K562 (cell line): ENCODE measurements around the gene RIT2. TPM values are rescaled to one million over a fixed set of nuclear protein-coding genes. Genes with fewer than 3 reads are reported as not detected.

ENCODE experiments used
- polyA plus RNA-seq, 8 experiments: library from polyadenylated mRNA; depleted of rRNA in 4 of 8; stranded (reverse) in 5 of 8; unstranded in 3 of 8; fragments of >200 nt; fragmentation: Nextera tagmentation in 2 of 8; fragmentation: Illumina TruSeq in 1 of 8; extraction: Ambion mirVana in 2 of 8; extraction: Trizol in 1 of 8; gene quantifications; 2 replicates each; pipeline versions ENCODE4 v1.2.1 to v1.2.3, GENCODE V29; 2011 to 2014; ENCODE audit warnings: inconsistent platforms in 1 of 8, missing spikeins in 1 of 8
- total RNA-seq, 7 experiments: library from RNA; depleted of rRNA in 6 of 7; stranded (reverse); fragments of >200 nt in 6 of 7; fragmentation: Illumina TruSeq in 2 of 7; extraction: Trizol in 2 of 7; gene quantifications; 2 replicates each; pipeline versions ENCODE4 v1.2.1 to v1.2.3, GENCODE V29; 2011 to 2021; ENCODE audit warnings: low replicate concordance in 1 of 7
- TF ChIP-seq, protein P1 (sequence below), 2 experiments: fragments of 450-650 bp in 1 of 2; sonication (generic) in 1 of 2; formaldehyde crosslinking in 1 of 2; IDR thresholded peaks; 2 replicates each; pipeline versions ENCODE4 v1.7.1 to v1.9.0; 2016 to 2022; ENCODE audit warnings: inconsistent platforms in 1 of 2, mild to moderate bottlenecking in 1 of 2, missing genetic modification reagents in 1 of 2
- TF ChIP-seq, protein P2 (sequence below): fragments of 250-450 bp; sonication (Bioruptor Pico); IDR thresholded peaks from 2 replicates; pipeline ENCODE4 v1.4.0; 2020; ENCODE audit warnings: mild to moderate bottlenecking, moderate library complexity
- TF ChIP-seq, protein P3 (sequence below): fragments of 450-650 bp; IDR thresholded peaks from 2 replicates; pipeline ENCODE4 v1.6.1; 2017; ENCODE audit warnings: antibody characterized with exemption, mild to moderate bottlenecking

RIT2 gene
- total and polyA plus RNA-seq, 9 of the 15 experiments (the other 6 are each of a cell fraction or from before 2014, with no cell fraction given) = not detected

DNA sequence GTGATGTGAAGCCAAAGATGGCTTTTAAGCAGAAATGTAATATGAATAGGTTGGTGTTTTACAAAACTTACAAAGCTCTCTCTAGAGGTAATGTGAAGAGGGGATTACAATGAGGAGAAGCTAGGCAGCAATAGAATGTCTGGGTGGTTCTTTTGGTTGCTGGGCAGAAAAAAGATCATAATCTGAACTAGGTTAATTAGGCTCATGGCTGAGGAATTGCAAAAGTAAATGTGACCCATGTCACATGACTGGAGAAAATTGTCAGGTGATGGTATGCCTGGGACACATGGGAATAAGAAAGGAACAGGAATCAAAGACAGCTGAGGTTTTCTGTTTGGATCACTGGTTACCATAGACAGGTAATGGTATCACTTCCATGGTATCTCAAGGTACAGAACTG lies 7.5 kb upstream of the RIT2 start (continued):
- TF ChIP-seq, protein P1, sequence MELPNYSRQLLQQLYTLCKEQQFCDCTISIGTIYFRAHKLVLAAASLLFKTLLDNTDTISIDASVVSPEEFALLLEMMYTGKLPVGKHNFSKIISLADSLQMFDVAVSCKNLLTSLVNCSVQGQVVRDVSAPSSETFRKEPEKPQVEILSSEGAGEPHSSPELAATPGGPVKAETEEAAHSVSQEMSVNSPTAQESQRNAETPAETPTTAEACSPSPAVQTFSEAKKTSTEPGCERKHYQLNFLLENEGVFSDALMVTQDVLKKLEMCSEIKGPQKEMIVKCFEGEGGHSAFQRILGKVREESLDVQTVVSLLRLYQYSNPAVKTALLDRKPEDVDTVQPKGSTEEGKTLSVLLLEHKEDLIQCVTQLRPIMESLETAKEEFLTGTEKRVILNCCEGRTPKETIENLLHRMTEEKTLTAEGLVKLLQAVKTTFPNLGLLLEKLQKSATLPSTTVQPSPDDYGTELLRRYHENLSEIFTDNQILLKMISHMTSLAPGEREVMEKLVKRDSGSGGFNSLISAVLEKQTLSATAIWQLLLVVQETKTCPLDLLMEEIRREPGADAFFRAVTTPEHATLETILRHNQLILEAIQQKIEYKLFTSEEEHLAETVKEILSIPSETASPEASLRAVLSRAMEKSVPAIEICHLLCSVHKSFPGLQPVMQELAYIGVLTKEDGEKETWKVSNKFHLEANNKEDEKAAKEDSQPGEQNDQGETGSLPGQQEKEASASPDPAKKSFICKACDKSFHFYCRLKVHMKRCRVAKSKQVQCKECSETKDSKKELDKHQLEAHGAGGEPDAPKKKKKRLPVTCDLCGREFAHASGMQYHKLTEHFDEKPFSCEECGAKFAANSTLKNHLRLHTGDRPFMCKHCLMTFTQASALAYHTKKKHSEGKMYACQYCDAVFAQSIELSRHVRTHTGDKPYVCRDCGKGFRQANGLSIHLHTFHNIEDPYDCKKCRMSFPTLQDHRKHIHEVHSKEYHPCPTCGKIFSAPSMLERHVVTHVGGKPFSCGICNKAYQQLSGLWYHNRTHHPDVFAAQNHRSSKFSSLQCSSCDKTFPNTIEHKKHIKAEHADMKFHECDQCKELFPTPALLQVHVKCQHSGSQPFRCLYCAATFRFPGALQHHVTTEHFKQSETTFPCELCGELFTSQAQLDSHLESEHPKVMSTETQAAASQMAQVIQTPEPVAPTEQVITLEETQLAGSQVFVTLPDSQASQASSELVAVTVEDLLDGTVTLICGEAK (IDR thresholded peaks at IDR 0.05) = no peak
- TF ChIP-seq, protein P1 (CRISPR knock-in tag; IDR thresholded peaks at IDR 0.05) = no peak
- TF ChIP-seq, protein P2, sequence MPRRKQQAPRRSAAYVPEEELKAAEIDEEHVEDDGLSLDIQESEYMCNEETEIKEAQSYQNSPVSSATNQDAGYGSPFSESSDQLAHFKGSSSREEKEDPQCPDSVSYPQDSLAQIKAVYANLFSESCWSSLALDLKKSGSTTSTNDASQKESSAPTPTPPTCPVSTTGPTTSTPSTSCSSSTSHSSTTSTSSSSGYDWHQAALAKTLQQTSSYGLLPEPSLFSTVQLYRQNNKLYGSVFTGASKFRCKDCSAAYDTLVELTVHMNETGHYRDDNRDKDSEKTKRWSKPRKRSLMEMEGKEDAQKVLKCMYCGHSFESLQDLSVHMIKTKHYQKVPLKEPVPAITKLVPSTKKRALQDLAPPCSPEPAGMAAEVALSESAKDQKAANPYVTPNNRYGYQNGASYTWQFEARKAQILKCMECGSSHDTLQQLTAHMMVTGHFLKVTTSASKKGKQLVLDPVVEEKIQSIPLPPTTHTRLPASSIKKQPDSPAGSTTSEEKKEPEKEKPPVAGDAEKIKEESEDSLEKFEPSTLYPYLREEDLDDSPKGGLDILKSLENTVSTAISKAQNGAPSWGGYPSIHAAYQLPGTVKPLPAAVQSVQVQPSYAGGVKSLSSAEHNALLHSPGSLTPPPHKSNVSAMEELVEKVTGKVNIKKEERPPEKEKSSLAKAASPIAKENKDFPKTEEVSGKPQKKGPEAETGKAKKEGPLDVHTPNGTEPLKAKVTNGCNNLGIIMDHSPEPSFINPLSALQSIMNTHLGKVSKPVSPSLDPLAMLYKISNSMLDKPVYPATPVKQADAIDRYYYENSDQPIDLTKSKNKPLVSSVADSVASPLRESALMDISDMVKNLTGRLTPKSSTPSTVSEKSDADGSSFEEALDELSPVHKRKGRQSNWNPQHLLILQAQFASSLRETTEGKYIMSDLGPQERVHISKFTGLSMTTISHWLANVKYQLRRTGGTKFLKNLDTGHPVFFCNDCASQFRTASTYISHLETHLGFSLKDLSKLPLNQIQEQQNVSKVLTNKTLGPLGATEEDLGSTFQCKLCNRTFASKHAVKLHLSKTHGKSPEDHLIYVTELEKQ (CRISPR knock-in tag) = no peak
- TF ChIP-seq, protein P3, sequence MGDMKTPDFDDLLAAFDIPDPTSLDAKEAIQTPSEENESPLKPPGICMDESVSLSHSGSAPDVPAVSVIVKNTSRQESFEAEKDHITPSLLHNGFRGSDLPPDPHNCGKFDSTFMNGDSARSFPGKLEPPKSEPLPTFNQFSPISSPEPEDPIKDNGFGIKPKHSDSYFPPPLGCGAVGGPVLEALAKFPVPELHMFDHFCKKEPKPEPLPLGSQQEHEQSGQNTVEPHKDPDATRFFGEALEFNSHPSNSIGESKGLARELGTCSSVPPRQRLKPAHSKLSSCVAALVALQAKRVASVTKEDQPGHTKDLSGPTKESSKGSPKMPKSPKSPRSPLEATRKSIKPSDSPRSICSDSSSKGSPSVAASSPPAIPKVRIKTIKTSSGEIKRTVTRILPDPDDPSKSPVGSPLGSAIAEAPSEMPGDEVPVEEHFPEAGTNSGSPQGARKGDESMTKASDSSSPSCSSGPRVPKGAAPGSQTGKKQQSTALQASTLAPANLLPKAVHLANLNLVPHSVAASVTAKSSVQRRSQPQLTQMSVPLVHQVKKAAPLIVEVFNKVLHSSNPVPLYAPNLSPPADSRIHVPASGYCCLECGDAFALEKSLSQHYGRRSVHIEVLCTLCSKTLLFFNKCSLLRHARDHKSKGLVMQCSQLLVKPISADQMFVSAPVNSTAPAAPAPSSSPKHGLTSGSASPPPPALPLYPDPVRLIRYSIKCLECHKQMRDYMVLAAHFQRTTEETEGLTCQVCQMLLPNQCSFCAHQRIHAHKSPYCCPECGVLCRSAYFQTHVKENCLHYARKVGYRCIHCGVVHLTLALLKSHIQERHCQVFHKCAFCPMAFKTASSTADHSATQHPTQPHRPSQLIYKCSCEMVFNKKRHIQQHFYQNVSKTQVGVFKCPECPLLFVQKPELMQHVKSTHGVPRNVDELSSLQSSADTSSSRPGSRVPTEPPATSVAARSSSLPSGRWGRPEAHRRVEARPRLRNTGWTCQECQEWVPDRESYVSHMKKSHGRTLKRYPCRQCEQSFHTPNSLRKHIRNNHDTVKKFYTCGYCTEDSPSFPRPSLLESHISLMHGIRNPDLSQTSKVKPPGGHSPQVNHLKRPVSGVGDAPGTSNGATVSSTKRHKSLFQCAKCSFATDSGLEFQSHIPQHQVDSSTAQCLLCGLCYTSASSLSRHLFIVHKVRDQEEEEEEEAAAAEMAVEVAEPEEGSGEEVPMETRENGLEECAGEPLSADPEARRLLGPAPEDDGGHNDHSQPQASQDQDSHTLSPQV = no peak
